Measurements from ENCODE around the gene PPP1R14B. TPM values are rescaled to one million over a fixed set of nuclear protein-coding genes. Genes with fewer than 3 reads are reported as not detected.

The PPP1R14B gene
- total RNA-seq, 4 donors from 2014 or later: 144 to 444 (median 237) TPM

DNA sequence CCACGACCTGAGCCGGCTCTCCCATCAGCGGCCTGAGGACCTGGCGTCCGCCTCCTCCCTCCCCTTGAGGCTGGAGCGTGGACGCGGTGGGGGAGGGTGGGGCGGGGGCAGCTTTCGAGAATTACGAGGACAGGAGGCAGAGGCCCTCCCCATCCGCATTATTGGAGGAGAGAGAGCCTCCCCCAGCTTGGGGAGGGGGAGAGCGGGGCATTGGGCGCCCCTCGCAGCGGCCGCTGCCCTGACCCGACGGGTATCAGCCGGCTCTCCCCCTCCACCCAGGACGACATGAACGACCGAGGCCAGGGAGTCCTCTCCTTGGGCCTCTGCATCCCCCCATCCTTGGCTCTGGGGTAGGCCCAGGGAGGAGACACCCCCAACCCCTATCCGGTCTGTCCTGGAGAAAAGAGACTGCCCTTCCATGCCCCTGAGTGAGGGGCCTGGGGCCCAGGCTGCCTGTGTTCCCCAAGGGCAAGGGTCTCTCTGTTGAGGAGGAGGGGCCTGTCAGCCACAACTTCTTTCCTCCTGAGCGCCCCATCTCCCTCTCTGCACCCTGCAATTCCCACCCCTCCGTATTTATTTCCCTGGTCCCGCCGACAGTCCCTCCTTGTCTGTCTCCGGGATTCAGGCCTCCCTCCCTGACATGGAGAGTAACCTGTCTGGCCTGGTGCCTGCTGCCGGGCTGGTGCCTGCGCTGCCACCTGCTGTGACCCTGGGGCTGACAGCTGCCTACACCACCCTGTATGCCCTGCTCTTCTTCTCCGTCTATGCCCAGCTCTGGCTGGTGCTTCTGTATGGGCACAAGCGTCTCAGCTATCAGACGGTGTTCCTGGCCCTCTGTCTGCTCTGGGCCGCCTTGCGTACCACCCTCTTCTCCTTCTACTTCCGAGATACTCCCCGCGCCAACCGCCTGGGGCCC lies 39.4 kb upstream of the PPP1R14B start:
- in situ Hi-C loops (cut with MboI; ENCODE audit: low sequenced_read_pairs in 4 of 4) (no loop called here), intact Hi-C loops (cut with DNase I; ENCODE audit: low total_unique reads) (loop anchor here (1.0 kb wide), 1 partner anchor 13 kb away; no protein-coding TSS in a partner anchor)
- H3K9me3 ChIP-seq: no peaks in the 10 kb centered on the region
- H3K4me1 ChIP-seq: peaks cover 22 to 25% of the 10 kb centered on the region in 2 donors
- H3K27me3 ChIP-seq: peaks cover 0 to 5% (median 5%) of the 10 kb centered on the region in 3 donors
- peak overlapping the region; percentile 84 to 97 (median 90) for H3K4me3 ChIP-seq
- H3K27ac ChIP-seq: peak overlapping the region; percentile 90 to 97 (median 94)
- peak in 1 of 2 donors; percentile 73 for DNase-seq
- TF ChIP-seq, protein P1, sequence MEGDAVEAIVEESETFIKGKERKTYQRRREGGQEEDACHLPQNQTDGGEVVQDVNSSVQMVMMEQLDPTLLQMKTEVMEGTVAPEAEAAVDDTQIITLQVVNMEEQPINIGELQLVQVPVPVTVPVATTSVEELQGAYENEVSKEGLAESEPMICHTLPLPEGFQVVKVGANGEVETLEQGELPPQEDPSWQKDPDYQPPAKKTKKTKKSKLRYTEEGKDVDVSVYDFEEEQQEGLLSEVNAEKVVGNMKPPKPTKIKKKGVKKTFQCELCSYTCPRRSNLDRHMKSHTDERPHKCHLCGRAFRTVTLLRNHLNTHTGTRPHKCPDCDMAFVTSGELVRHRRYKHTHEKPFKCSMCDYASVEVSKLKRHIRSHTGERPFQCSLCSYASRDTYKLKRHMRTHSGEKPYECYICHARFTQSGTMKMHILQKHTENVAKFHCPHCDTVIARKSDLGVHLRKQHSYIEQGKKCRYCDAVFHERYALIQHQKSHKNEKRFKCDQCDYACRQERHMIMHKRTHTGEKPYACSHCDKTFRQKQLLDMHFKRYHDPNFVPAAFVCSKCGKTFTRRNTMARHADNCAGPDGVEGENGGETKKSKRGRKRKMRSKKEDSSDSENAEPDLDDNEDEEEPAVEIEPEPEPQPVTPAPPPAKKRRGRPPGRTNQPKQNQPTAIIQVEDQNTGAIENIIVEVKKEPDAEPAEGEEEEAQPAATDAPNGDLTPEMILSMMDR (IDR thresholded peaks at IDR 0.05 in 4 of 5, conservative IDR thresholded peaks at IDR 0.05 in 1 of 5): peak in 1 of 5 experiments; percentile 10
- no peak for TF ChIP-seq POLR2A (IDR thresholded peaks at IDR 0.05)
- peaks cover 0 to 5% of the 10 kb centered on the region in 2 donors for H3K36me3 ChIP-seq
- peak; percentile 3 to 13 for ATAC-seq

DNA sequence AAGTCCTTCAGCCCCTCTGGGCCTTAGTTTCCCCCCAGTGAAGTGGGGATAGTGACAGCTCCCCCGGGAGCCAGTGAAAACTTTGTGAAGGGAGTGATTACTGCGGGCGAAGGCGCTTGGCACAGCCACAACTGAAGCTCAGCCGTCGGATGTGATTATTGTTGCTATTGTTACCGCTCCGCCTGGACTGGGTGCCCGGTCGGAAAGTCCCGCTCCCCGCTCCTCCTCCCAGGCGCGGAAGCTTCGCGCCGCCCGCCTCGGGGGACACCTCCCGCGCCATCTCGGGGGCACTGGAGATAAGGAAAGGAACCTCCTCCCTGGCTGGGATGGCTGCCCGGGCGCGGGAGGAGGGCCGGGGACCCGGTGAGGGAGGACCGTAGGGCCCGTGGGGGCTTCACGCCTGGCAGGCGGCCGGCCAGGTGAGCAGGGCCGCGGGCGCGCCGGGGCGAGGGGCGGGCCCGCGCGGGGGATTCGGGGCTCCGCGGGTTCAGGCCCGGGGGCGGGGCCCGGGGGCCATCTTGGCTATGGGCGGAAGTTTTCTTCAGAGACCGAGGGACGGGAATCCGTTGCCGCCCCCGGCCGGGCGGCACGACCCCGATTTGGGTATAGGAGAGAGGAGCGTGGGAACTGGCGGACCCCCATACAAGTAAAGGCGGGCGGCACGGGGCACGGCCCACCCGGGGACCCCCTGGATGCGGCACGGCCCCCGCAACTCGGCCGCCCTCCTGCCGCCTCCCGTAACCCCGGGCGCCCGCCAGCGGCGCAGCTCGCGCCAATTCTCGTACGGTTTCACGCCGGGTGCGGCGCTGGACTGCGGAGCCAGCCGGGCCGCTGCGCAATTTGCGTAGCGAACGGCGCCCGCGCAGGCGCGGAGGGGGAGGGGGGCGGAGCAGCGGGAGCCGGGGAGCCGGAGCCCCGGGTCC lies 38.5 kb upstream of the PPP1R14B start, which contains the start of gene GPR137:
TSS of gene GPR137 (plus strand) at position 887 of the 923 bp plus-strand sequence. CDS start 677 bp downstream, outside the sequence.
- intact Hi-C loops (cut with DNase I; ENCODE audit: low total_unique reads) (loop anchor here (1.0 kb wide), 2 partner anchors 14 to 15 kb away; no protein-coding TSS in a partner anchor), in situ Hi-C loops (cut with MboI; ENCODE audit: low sequenced_read_pairs in 4 of 4) (no loop called here)
- peak within 1 kb of the TSS; percentile 84 to 97 (median 90) for H3K4me3 ChIP-seq
- ATAC-seq: peak; percentile 76 to 84
- peak; percentile 71 to 75 for DNase-seq
- peaks cover 0 to 5% of the 10 kb centered on the region in 2 donors for H3K36me3 ChIP-seq
- peak; percentile 41 to 43 for TF ChIP-seq POLR2A (IDR thresholded peaks at IDR 0.05)
- TF ChIP-seq, protein P1 (IDR thresholded peaks at IDR 0.05 in 4 of 5, conservative IDR thresholded peaks at IDR 0.05 in 1 of 5): no peak
- no peaks in the 10 kb centered on the region for H3K9me3 ChIP-seq
- H3K27me3 ChIP-seq: no peaks in the 10 kb centered on the region
- peak within 1 kb of the TSS; percentile 90 to 97 (median 94) for H3K27ac ChIP-seq
- H3K4me1 ChIP-seq: peaks cover 22 to 25% of the 10 kb centered on the region in 2 donors

DNA sequence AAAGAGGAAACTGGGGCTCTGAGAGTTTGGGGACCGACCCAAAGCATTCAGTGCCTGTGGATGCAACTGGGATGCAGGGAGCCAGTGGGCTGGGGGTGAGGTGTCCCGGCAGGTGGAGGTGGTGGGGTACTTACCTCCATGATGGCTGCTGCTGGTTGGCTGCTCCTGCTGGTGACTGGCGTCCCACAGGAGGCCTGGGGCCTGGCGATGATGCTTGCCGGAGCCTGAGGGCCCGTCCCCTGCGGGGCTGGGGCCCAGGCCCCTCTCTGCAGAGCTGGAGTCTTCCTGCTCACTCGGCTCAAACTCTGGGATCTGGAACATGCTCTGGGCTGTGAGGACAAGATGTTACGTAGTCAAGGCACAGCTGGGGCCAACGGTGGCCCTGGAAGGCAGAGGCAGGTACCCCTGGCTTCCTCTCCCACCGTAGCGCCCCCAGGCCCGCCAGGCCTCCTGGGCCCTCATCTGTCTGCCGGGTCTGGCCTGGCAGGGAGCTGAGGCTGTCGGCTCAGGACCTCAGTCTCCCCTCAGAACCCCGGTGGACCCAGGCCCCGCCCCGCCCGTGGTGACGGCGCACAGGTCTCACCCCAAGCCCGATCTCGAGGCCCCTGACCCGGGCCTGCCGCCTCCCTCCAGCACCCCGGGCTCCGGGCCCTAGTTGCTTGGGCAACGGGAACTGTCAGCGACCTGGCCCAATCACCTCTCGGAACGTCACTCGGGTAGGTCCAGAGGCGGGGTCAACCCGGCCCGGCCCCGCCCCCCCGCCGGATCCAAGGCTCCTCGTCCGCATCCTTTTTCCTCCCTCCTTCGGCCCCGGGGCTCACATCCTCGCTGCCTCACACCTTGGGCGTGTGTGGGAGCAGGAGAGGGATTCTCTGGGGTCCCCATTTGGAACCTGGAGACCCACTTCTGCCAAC lies 37.6 kb upstream of the PPP1R14B start, which contains the start of gene BAD:
TSS of gene BAD (minus strand) at position 618 of the 914 bp plus-strand sequence. CDS start at position 321, 297 bp downstream.
- intact Hi-C loops (cut with DNase I; ENCODE audit: low total_unique reads) (loop anchor here (1.0 kb wide), 1 partner anchor 14 kb away; no protein-coding TSS in a partner anchor), in situ Hi-C loops (cut with MboI; ENCODE audit: low sequenced_read_pairs in 4 of 4) (no loop called here)
- DNase-seq: peak; percentile 94 to 95
- ATAC-seq: peak; percentile 87
- peak within 1 kb of the TSS; percentile 90 to 97 (median 94) for H3K27ac ChIP-seq
- no peaks in the 10 kb centered on the region for H3K27me3 ChIP-seq
- peaks cover 0 to 5% of the 10 kb centered on the region in 2 donors for H3K36me3 ChIP-seq
- peak; percentile 80 to 81 for TF ChIP-seq POLR2A (IDR thresholded peaks at IDR 0.05)
- TF ChIP-seq, protein P1 (IDR thresholded peaks at IDR 0.05 in 4 of 5, conservative IDR thresholded peaks at IDR 0.05 in 1 of 5): no peak
- H3K9me3 ChIP-seq: no peaks in the 10 kb centered on the region
- peaks cover 22 to 25% of the 10 kb centered on the region in 2 donors for H3K4me1 ChIP-seq
- H3K4me3 ChIP-seq: peak within 1 kb of the TSS; percentile 84 to 97 (median 90)

Data from gastrocnemius medialis (tissue), 4 donors.